Stimulated activated CD8-positive, alpha-beta memory T cell treated with anti-CD3 and anti-CD28 coated beads, Interleukin-12 subunit alpha, Interleukin-12 subunit beta, amount 100 ng/mL, for 24 hours (primary cell): ENCODE results near the gene FAM53B.
A peak's percentile ranks its signal among the peaks of the same experiment; 100 is the strongest.

Experiments used
- DNase-seq: peaks from one replicate; pipeline ENCODE4 v3.0.0-alpha.2; 2020; ENCODE audit errors: extremely low read depth

The FAM53B gene

DNA sequence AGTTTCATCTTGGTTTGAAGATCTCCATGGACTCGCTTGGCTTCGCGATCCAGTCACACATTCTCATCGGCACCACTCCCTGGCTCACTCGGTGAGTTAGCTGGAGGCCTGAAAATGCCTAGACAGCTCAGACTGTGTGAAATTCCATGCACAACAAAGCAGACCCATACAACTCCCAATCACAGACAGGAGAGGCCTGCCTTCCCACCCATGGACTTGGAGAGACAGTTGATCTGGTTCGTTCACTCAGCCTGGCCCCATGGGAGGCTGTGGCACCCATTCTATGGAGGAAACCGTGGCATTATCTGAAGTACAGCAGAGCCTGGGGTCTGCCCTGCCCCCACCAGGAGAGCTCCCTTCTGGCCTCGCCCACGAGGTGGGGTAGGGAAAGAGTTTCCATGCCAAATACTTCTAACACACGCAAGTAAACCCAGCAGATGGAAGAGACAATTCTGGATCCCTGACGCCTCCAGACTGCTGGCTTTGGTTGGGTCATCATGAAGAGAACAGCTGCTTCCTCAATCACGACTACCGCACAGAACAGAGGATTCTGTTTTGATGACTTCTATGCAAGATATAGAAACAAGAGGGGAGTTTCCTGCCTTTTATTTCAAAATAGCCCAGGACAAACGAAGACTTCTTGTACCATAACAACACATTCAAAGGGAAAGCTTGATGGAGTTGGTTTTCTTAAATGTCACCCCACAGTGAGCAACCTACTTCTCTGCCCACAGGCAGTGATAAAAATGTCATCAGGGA lies 15.9 kb downstream of the FAM53B start:
- DNase-seq = no peak

DNA sequence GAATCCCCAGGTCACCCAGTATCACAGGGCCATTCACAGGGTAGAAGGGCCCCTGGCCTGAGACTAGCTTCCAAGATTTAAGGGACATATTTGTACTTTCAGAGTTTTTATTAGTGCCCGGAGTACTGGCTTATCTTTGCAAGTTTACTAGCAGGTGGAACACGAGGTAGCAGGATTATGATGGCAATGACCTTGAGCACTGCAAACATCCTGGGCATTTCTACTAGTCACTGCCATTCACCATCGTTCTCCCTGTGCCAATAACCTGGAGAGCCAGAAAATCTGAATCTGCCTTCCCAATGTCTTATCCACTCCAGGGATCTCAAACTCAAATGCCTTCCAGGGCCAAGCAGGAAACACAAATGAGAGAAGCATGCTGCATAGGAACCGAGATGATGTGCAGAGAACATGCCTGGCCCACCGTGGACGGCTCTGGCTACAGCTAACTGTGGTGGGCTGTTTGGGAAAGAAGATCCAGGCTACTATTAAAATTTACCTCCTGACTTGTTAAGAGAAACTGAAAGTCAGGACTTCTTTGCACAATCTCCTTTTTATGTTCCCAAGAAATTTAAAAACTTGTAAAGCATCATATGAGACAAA lies 16.7 kb downstream of the FAM53B start:
- no peak for DNase-seq

DNA sequence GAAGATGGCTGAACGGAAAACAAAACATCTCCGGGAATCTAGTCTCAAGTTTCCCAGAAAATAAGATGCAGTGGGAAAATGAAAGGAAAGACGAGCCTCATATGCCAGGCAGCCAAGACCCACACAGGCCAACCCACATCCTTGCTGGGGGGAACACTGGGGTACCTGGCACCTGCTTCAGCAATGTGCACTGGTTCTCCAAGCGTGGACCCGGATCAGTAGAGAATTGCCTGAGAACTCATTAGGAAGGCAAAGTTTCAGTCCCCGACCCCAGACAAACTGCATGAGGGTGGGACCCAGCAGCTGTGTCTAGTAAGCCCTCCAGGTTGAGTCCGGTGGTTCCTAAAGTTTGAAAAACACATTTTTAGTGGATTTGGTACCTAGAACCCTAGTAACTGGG lies 18.4 kb downstream of the FAM53B start:
- DNase-seq = no peak

DNA sequence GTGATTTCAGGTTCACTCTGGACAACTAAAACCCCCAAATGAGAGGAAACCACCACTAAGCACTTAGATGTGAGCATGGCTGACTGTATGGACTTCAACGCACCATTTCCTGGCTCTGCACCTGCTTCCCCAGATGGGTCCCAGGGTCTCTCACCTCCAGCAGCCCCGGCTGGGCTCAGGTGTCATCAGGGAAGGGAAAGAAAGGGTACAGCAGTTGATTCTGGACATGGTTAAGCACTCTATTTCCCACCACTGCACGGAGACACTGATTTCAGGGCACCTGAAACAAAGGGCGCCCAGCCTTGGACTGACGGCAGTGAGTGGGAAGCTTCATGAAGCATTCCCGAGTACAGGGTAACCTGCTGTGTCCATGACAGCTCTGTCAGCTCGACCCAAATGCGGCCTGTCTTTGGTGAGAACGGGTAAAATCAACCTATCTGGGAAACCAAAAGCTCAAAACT lies 19.0 kb downstream of the FAM53B start:
- DNase-seq = no peak

DNA sequence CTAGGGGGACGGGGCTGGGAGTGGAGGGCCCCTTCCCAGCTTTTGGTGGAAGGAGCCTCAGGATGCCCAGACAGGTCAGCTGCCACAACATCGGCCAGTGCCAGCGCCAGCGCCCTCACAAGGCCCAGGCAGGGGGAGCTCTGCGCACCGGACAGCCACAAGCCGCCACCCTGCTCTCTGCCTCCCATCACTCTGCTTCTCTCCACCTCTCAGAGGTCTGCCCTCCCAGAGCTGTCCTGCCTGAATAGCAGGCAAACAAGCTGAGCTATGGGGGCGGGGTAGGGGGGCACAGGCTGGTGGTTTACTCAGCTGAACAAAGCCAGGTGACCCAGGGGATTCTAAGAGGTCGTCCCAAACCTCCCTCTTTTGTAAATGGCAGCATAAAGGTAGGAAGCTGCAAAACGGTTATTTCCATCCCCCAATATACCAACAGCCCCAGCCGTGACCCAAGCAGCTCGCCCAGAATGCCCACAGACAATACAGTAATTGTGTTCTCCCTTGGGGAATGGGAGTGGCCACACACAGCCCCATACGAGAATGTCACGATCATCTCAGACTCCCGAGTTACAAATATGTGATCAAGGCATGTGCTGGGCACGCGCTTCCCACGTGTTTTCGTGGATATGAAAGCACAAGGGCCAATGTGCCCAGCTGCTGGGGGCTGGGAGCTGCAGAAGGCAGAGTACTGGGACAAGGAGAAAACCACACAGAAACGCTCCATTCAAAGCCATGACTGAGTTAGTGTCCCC lies 19.7 kb downstream of the FAM53B start:
- DNase-seq = no peak

DNA sequence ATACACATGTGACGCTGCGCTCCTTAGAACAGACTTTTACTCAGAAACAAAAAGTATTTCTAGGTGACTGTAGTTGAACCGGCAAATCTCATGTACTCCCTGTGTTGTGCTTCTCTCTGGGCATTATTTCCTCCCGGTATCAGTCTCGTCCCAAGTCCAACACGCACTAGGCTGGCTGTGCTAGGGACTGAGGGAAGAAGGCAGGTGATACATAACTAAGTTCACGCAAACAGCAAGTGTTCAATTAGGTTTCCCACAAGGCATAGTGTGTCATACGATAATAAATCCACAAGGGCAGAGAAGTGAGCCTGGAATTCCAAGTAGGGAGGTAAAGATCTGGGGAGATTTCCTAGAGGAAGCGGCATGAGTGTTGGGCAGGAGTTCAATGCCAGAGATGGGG lies 20.4 kb downstream of the FAM53B start:
- DNase-seq = no peak

DNA sequence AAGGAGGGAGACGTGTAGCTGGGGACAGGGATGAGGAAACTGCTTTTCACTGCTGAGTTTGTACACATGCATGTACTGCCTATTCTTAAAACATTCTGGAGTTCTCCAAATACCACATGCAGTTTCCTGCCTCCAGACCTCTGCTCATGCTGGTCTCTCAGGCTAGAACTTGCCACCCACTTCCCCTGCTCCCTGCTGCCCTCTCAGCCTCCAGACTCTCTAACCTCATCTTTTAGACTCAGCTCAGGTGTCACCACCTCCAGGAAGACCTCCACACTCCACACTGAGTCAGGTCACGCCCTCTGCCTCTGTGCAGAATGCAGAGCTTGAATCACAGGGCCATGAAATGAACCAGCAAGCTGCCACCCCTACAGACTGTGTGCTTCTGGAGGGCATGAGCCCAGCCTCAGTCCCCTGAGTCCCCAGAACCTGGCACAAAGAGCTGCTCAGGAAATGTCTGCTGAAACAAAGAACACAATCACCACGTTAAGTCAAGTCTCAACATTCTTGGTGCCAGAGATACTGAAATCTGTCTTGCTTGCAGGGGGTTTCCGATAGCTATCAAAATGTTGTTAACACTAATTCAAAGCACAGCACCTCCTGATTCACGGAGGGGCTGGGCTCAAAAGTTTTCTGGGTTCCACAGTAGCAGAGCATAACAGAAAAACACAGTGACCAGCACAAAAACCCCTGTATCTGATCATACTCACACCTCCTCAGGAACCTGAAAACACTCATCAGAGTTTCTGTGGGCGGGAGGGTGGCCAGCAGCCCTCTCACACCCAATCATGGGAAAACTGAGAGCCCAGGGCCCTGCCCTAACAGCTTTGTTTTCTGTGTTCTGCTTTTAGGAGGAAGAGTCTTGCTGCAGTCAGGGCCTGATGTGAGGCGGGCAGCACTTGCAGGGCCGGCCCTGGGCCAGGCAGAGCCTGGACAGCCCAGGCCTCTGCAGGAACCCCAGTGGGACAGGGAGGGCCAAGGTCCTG lies 21.1 kb downstream of the FAM53B start:
- no peak for DNase-seq

DNA sequence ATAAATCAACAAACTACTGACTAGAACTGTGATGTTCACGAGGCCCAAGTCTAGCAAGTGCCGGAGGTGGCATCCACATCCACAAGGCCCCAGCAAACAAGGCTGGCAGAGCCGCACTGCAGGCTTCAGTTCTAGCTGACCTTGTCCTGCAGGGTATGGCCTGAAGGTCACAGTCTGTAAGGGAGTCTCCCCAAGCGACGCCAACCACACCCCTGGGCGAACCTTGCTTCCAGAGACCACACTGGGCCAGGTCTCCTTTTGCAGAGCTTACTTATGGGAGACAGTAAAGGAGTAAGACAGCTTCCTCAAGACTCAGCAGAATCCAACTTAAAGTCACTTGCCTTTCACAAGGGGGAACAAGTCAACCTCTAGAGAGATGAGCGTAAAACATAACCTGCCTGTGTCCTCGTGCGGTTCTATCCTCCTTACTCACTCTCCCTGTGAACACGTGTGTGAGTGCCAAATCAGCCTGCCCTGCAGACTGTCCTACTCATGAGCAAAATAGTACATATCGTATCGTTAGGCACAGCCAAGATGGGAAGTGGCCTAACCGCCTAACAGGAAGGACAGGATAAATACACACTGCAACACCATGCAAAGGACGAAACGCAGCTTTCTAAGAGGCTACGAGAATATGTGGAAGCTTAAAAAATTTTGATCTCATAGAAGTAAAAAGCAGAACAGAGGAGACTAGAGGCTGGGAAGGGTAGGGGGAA lies 22.7 kb downstream of the FAM53B start:
- DNase-seq = no peak

DNA sequence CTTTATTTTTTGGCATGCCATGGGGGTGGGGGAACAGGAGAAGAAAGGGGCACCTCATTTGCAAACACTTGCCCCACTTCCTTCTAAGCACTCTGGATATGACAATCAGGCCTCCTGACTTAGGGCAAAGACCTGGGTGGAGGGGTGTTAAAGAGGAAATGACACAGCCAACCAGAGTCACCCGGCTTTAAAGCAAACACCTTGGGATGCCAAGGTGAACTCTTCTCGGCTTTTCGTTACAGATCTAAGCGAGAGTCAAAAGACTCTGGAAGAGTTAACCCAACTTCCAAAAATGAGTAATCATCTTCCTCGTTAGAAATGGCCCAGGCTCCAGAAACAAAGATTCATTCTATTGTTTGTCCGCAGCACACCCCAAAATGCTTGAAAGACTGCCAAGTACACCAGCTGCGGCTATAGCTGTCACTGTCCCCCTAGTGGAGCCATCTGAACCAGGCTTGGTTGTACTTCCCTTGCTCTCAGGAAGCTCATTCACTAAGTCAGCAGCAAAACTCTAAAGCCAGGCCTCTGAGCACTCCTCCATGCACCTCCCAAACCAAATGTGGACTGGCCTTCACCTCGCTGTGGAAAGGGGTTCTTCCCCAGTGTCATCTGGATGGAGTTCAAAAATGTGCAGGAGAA lies 24.8 kb downstream of the FAM53B start:
- DNase-seq = no peak

DNA sequence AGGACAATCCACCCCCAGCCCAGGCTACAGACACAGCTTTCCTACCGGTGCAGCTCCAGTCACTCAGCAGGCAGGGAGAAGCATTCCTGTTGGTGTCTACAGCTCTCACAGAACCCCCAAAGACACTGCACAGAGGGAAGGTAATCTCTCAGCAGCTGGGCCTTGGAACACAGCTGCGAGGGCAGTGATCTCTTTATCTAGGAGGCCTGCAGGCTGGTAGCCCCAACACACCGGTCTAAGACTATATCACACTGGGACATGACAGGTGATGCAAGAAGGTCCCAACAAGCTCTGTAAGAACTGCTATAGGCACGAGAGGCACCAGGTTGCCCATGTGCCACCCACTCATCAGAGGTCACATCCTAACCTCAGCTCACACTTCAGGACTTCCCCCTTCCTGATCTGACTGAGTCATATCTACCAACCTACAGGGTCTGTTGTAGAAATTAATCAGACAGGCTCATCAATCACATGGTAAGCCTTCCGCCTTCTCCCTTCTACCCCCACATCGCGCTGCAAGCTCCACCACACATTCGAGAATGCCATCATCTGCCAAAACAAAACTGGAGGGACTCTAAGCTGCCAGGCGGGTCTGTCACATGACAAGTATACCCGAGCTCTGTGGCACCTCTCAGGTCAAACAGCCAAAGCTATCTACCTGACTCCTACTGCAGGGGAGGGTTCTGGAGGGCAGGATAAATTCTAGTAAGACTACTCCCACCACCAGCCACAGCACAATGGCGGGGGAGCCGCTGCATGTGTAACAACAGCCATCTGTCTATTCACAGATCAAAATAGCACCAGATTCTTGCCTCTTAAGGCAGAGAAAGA lies 26.1 kb downstream of the FAM53B start:
- DNase-seq = peak; percentile 51

DNA sequence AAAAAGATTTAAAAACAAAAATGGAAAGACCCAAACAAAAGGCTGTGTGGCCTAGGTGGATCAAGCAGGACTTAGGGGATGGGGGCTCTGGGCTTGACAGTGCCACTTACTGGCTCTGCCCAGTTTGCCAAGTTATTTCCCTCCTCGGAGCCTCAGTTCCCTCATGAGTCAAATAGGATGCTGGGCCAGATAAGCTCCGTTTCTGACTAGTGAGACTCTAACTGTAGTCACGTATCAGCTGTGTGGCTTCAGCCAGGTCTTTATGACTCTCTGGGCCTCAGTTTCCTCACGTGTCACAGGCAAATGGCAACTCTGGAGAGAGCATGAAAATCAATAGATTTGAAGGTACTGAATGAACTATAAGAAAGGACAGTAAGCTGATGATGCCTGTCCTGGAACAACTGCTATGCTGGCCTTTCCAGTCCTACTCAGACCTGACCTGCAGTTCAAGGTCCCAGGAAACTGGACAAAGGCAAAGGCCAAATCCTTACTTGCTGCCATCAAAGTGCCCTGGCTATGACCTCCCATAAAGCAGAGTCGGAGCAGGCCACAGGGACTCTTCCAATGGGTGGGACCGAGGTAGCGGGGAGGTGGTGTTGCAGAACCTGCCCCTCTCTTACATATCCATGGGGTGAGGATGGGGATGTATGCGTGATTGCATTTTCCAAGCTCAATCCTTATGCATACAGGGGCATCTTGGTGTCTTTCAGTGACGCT lies 27.0 kb downstream of the FAM53B start:
- DNase-seq = no peak

DNA sequence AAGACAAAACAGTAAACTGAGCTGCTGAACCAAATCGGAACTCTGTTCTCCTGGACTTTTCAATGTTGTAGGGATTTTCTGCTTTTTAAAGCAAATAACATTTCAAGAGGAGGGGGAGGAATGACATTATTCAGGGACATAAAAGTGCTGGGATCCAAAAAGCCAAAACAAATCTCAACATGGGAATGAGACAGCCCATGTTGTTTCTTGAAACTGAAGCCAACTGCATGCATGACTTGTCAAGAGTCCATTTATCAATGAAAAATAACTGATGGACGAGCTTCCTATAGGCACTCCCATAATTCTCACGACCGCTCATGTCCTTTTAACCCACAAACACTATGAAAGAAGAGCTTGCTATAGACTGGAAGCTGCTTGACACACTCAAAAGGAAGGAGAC lies 27.8 kb downstream of the FAM53B start:
- no peak for DNase-seq

DNA sequence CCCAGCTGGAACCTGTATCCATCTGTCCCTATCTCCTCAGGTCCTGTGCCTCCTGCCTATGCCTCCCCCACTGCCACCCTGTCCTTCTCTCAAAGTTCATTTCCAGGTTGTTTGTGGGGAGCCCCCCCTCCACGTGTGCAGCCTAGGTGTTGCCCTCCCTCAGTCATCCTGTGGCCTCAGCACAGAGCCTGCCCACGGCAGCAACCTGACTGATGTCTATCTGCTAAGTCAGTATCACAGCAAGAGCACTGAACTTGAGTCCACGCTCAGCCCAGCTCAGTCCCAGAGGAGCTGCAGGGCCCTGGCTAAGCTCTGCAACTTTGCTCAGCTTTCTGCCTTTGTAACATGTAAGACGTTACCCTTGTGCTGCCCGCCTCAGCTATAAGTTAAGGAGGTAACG lies 28.7 kb downstream of the FAM53B start:
- DNase-seq = no peak

DNA sequence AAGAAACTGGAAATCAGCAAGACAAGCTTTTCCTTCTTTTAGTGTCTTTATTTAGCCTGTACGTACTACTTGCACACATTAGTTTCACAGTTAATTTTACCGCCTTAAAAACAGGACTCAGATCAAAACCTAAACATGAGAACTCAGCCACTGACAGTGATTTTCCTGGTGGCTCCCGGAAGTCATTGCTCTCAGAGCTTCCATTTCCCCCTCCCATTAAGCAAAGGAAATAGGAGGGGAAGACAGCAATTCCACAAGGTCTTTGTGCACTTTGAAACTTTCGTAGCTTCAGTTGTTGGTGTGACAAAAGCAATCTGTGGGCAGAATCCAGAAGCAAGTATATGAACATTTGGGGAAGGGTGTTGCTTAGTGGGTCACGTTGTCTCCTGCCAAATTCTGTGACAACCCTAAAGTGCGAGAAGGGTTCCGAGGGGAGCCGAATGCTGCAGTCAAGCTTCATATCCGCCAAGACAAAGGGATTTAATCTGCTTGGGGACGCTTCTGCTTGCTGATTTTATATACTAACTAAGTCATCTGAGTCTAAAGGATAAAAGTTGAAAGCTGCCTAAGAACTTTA lies 30.4 kb downstream of the FAM53B start:
- no peak for DNase-seq

DNA sequence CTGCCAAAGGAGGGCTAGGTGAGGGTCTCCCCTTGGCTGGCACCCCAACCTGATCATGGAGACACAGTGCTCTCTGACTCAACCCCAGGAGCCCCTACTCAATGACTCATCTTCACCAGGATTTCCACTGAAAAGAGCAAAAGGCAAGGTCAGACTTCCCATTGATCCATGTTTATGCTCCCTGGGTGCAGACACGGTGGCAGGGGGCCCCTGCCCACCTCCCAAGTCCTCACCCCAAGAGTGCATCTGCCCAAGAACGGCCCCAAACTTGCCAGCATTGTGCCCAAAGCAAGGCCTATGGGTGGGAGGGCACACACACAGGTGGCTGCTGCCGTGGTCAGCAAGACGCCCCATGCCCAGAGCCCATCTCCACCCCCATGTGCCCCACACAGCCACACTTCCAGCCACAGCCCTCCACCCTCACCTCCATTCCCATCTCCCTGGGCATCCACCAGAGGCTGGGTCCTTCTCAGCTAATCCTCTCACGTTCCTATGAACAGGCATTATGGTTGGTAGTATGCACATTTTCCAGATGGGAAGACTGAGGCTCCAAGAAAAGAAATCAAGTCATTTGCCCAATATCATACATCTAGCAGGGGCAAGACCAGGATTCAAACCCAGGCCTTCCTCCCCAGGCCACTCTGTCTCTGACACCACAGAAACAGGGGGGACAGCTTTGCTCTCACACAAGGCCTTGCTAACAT lies 31.3 kb downstream of the FAM53B start:
- DNase-seq = no peak

DNA sequence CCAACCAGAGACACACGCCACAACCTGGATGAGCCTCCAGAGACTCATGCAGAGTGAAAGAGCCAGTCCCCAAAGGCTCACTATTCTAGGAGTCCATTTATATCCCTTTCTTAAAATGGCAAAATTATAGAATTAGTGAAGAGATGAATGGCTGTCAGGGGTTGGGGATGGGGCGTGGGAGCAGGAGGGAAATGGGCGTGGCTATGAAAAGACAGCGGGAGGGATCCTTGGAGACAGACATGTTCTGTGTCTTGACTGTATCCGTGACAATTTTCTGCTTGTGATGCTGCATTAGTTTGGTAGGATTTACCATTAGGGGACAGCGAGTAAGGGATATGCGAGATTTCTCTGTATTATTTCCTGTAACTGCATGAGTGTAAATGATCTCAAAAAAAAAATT lies 33.0 kb downstream of the FAM53B start:
- no peak for DNase-seq

DNA sequence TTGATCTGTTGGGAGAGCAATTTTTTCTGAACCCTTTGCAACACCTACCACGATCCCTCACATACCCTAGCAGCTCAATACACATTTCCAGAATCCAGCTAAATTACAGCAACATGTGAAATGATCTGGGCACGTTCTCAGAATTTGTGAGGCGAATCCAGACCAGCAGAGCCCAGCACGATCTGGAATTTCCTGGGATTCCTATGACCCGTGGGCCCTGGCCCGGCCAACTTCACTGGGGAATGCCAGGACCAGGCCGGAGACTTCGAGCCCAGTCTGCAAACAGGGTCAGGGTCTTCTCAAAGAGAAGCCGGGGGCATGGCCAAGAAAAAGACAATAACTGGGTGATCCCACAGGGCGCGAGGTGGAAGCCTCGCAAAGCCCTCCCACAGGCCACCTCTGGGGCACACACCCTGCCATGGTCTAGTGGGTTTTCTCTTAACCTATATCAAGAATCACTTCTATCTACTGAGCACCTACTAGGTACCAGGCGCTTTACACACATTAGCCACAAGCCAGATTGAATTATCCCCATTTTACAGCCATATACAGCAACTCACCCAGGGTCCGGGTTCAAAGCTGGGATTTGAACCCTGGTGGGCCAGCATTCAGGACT lies 33.8 kb downstream of the FAM53B start:
- DNase-seq = no peak

DNA sequence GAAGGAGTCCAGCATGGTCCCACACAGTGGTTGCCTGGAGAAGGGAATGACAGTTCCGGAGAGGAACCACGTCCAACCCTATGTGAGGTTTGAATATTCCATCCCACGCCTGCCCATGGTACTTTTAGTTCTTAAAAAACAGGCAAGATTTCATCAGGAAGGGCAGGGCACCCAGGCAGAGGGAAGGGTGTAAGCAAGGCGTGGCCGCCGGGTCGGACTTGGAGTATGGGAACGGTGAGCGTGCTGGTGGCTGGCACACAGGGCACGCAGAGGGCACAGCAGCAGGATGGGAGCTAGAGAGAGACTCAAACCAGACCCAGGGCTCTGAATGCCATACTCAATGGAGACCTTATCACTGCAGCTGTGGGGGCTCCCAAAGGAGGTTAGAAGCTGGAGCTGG lies 34.3 kb downstream of the FAM53B start:
- DNase-seq = no peak
